GM19438 (cell line): ENCODE measurements around the gene CATSPER2.
"Not testable (repeated sequence)": the region's sequence is repeated elsewhere in the genome, so short reads cannot be mapped to it uniquely, and the experiment has no call there.

Source experiments
- ATAC-seq: cut with Tn5 transposase; IDR thresholded peaks from one replicate; pipeline ENCODE4 v1.9.1; 2021; ENCODE audit warnings: low read depth; ENCODE audit not compliant: unreplicated experiment

The CATSPER2 gene

DNA sequence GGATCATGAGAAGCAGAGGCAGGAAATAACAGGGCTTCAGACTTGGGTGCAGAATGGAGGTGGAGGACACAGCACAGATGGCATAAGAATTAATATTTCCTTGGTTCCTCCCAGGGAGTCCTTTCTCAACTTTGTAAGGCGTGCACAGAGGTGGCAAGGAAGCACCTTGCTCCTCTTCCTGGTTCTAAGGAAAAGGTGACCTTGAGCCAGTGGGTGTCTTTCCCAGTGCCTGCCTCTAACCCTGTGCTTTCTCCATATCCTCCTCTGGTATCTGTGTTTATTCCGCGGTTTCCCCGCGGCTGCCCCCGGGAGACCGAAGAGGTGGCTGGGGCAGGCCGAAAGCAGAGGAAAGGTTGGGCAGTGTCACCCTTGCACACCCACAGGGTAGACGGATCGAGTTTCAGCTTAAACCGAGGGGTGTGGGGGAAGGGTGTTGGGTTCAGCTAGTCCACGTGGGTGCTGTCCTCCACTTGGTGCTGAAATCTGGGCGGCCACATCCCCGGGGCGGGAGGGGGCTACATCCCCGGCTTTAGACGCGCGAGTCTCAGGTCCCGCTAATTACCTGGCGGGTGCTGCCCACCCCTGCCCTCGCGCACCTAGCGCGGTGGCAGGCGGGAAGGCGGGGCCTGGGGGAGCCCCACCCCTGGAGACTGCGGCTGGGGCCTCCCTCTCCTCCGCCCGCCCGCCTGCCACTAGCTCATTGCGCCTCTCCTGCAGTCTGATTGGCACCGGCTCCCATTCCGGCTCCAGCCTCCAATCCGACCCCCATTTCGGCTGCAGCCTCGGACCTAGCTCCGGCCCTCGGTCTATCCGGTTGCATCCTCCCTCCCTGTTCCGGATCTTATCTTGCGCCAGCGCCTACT lies 55.1 kb downstream of the CATSPER2 start, which contains the start of gene CKMT1B:
CKMT1B (plus strand) TSS at position 700 of the 863 bp plus-strand sequence. CDS start 192 bp downstream, outside the sequence.
- ATAC-seq = not testable (repeated sequence)

DNA sequence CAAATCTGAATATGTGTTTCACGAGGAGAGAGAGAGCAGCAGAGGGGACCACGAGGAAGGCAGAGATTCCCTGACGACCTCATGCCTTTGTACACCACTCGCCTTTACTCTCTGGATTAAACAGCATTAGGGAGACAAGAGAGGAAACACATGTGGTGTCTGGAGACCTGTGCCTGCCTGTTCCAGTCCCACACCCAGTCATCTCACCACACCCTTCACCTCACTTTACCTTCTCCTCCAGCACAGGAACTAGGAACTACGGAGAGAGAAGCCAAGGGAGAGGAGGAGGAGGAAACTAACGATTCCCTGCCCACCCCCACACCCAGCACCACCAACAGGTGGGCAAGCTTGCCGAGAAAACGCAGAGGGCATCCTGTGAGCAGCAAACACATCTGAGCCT lies 55.8 kb downstream of the CATSPER2 start:
- ATAC-seq = not testable (repeated sequence)

DNA sequence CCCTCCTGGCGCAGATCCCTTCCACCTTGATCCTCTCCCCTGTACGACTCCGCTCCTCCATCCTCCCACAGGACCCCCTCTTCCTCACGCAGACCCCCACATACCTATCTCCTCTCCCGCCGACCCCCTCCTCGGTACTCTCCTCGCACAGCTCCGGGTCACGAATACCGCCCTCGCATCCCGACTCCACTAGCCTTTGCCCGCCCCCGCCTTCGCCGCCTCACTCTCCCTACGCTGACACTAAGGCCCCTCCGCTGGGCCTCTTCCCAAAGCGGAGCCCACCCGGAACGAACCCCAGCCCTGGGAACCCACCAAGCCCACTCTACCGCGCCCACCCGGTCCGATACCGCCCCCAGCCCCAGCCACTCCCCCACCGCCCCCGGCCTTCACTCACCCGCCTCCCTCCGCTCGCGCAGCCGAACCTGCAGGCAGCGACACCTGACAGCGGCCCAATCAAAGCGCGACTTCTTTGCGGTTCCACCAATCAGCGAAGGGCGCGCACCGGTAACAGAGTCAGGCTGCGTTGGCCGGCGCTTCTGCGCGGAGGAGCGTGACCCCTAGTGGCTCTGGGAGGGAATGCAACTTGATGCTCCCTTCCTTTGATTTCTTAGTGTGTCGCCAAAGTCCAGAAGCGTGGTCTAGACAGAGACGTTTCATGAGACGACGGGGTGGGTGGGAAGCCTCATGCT lies 58.7 kb downstream of the CATSPER2 start, which contains the start of gene PPIP5K1:
PPIP5K1 (minus strand) TSS at position 431 of the 689 bp plus-strand sequence. CDS start 5,704 bp downstream, outside the sequence.
- peak; percentile 94 for ATAC-seq
